HUES48 (cell line): ENCODE data around the gene AMBRA1.

Source experiments
- H3K27ac ChIP-seq: one replicate; pipeline ENCODE4 v1.7.0; 2013; ENCODE audit warnings: low read depth, low read length, inconsistent platforms
- H3K27me3 ChIP-seq: 2 replicates; pipeline ENCODE4 v1.6.1; 2013; ENCODE audit warnings: mild to moderate bottlenecking, low read length; ENCODE audit not compliant: control insufficient read depth, insufficient read depth
- H3K36me3 ChIP-seq: 2 replicates; pipeline ENCODE4 v1.6.1; 2013; ENCODE audit warnings: low read length; ENCODE audit not compliant: control insufficient read depth, insufficient read depth
- H3K4me1 ChIP-seq: 2 replicates; pipeline ENCODE4 v1.6.1; 2013; ENCODE audit warnings: mild to moderate bottlenecking, low read length; ENCODE audit not compliant: control insufficient read depth, insufficient read depth
- H3K4me3 ChIP-seq: 2 replicates; pipeline ENCODE4 v1.5.1; 2013; ENCODE audit warnings: mild to moderate bottlenecking, low read depth, low read length
- H3K9ac ChIP-seq: 2 replicates; pipeline ENCODE4 v1.6.1; 2013; ENCODE audit warnings: mild to moderate bottlenecking, low read depth, low read length, moderate library complexity
- H3K9me3 ChIP-seq: 2 replicates; pipeline ENCODE4 v1.6.1; 2013; ENCODE audit warnings: low read length; ENCODE audit not compliant: control insufficient read depth, insufficient read depth

AMBRA1 gene

GRCh38 chr11:46392421-46393230 lies 201.2 kb downstream of the AMBRA1 start:
- Histone ChIP-seq H3K4me3 (peak overlapping the region; percentile 67), H3K4me1 (peaks cover 24% of the 10 kb centered on the region), H3K9me3 (no peaks in the 10 kb centered on the region), H3K36me3 (peaks cover 17% of the 10 kb centered on the region), H3K9ac (no peak overlapping the region), H3K27ac (no peak overlapping the region), H3K27me3 (peaks cover 50% of the 10 kb centered on the region)

GRCh38 chr11:46391578-46392420 lies 202.0 kb downstream of the AMBRA1 start, which contains the start of gene CHRM4:
Gene CHRM4, minus strand, starts transcription at chr11:46391776. Its CDS starts 5,219 bp downstream, at chr11:46386557.
- H3K9ac ChIP-seq, result no peak within 1 kb of the TSS
- H3K36me3 ChIP-seq, result peaks cover 9% of the 10 kb centered on the region; the same call in 1 of the 2 replicates
- H3K4me3 ChIP-seq, result peak within 1 kb of the TSS; percentile 67
- no peak within 1 kb of the TSS for H3K27ac ChIP-seq
- H3K9me3 ChIP-seq, result no peaks in the 10 kb centered on the region
- peaks cover 24% of the 10 kb centered on the region for H3K4me1 ChIP-seq
- H3K27me3 ChIP-seq, result peaks cover 58% of the 10 kb centered on the region

- H3K4me1 ChIP-seq, result peaks cover 24% of the 10 kb centered on the region
- no peak overlapping the region for H3K9ac ChIP-seq
- 0 out of 2 replicates have a peak, but pooled peaks cover 4% of the 10 kb centered on the region for H3K36me3 ChIP-seq
- H3K9me3 ChIP-seq, result no peaks in the 10 kb centered on the region
- peaks cover 59% of the 10 kb centered on the region for H3K27me3 ChIP-seq
- H3K27ac ChIP-seq, result no peak overlapping the region
- H3K4me3 ChIP-seq, result peak overlapping the region; percentile 67; the same call in 1 of the 2 replicates
Measured at GRCh38 chr11:46391186-46391577, 202.6 kb downstream of the AMBRA1 start.

DNA sequence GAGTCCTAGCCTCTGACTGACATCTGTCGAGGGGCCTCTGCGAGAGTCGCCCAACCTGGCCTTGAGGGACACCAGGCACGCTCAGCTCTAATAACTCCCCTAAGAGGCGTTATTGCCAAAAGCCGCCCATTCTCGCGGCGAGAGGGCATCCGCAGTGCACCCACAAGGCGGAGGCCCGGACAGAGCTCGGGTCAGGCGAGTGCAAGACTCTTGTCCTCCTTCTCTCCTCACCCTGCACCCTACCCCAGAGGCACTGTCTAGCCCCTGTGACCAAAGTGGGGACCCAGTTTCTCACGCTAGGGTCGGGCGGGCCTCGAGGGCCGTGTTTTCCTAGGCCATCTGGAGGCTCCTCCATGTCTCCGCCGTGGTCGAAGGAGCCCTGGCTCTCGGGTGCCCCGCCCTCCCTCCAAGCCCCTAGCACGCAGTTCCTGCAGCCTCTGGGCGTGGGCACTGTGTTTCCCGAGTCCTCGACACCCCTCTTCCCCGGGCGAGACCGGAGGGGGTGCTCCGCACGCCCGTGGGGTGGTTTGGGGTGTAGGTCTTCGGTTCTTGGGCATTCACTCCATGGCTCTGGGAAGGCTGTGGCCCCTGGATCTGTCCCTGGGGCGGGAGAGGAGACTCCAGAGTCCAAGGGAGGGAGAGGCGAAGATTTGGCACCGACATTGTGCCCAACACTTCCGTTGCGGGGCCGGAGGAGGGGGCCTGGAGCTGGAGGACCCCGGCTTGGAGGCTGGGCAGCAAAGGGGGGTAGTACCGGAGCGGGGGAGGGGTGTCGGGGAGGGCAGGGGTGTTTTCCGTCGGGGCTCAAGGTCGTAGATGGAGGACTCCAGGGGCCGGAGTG lies 203.3 kb downstream of the AMBRA1 start:
- Histone ChIP-seq H3K27ac (no peak overlapping the region), H3K36me3 (no peaks in the 10 kb centered on the region), H3K9ac (no peak overlapping the region), H3K4me3 (peak overlapping the region; percentile 65), H3K4me1 (peaks cover 24% of the 10 kb centered on the region), H3K27me3 (peaks cover 63% of the 10 kb centered on the region), H3K9me3 (no peaks in the 10 kb centered on the region)

- no peaks in the 10 kb centered on the region for H3K9me3 ChIP-seq
- H3K4me3 ChIP-seq, result peak overlapping the region; percentile 65
- peak overlapping the region; percentile 11 for H3K27ac ChIP-seq
- H3K4me1 ChIP-seq, result peaks cover 24% of the 10 kb centered on the region
- peaks cover 63% of the 10 kb centered on the region for H3K27me3 ChIP-seq
- no peaks in the 10 kb centered on the region for H3K36me3 ChIP-seq
- no peak overlapping the region for H3K9ac ChIP-seq
Measured at GRCh38 chr11:46389450-46390330, 204.1 kb downstream of the AMBRA1 start.

- H3K27me3 ChIP-seq, result peaks cover 63% of the 10 kb centered on the region
- no peaks in the 10 kb centered on the region for H3K36me3 ChIP-seq
- H3K27ac ChIP-seq, result peak overlapping the region; percentile 11
- no peak overlapping the region for H3K9ac ChIP-seq
- peaks cover 24% of the 10 kb centered on the region for H3K4me1 ChIP-seq
- no peaks in the 10 kb centered on the region for H3K9me3 ChIP-seq
- peak overlapping the region; percentile 65 for H3K4me3 ChIP-seq
Measured at GRCh38 chr11:46388619-46389449, 205.0 kb downstream of the AMBRA1 start.

DNA sequence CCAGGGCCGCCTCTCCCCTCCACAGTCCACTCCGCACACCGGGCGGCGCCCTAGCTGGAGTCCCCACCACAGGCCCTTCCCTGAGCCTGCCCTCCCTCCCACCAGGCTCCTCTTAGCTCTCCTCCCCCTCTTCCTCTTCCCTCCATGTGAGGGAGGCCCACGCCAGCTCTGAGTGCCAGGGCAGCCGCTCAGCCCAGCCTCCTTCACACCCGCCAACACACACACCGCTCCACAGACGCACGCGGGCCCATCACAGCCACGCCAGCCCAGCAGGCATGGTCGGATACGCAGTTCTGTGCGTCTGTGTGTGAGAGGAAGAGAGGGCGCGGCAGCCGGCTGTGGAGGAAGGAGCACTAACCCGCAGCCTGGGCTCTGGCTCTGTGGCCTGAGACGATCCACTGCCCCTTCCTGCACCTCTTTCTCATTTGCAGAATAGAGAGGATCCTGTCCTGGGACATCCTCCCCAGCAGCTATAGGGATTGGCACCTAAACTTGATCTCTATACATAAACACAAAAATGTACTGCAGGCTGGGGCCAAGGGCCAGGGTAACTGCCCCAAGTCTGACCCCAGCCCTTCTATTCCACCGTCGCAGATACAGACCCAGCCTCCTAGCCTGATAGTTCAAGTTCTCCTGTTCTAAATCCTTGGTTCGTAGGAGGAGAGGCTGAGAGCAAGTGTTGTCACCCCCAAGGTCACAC lies 205.8 kb downstream of the AMBRA1 start:
- Histone ChIP-seq H3K27me3 (peaks cover 57% of the 10 kb centered on the region), H3K4me1 (peaks cover 28% of the 10 kb centered on the region), H3K36me3 (peaks cover 4% of the 10 kb centered on the region; the same call in 1 of the 2 replicates), H3K4me3 (no peak overlapping the region), H3K27ac (no peak overlapping the region), H3K9me3 (no peaks in the 10 kb centered on the region), H3K9ac (no peak overlapping the region)

DNA sequence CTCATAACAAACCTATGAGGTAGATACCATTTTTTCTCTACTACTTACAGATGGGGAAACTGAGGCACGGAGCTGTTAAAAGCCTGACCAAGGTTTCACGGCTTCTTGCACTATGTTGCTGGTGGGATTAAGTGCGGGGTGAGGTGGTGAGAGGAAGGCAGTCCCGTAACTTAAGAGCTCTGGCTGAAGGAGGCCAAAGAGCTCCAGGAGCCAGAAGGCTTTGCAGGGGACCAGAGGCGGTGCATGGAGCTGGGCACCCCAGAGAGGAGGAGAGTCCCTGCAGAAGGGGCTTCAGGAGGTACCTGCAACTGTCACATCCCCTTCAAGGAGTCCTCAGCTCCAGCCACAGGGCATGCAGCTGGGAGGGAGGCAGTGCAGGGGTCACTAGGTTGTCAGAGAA lies 206.4 kb downstream of the AMBRA1 start:
- no peak overlapping the region for H3K4me3 ChIP-seq
- H3K27ac ChIP-seq, result no peak overlapping the region
- peaks cover 56% of the 10 kb centered on the region for H3K27me3 ChIP-seq
- H3K9me3 ChIP-seq, result no peaks in the 10 kb centered on the region
- peaks cover 4% of the 10 kb centered on the region; the same call in 1 of the 2 replicates for H3K36me3 ChIP-seq
- peaks cover 34% of the 10 kb centered on the region for H3K4me1 ChIP-seq
- H3K9ac ChIP-seq, result no peak overlapping the region

DNA sequence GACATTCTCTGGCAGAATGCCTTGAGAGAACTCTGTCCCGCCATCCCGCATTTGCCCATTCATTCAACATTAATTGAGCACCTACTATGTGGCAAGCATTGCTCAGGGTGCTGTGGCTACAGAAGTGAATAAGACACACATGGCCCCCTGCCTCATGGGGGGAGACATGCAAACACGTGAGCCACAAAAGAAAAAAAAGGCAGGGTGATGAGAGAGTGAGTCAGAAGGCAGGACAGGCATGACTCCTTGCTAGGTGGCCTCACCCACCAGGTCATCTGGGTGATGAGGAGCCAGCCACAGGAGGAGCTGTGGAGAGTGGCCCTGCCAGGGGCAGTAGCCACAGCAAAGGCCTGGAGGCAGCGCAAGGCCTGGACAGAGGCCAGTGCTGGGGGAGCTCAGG lies 207.1 kb downstream of the AMBRA1 start:
- Histone ChIP-seq H3K4me1 (peaks cover 34% of the 10 kb centered on the region), H3K36me3 (peaks cover 4% of the 10 kb centered on the region; the same call in 1 of the 2 replicates), H3K4me3 (no peak overlapping the region), H3K9ac (no peak overlapping the region), H3K9me3 (no peaks in the 10 kb centered on the region), H3K27ac (no peak overlapping the region), H3K27me3 (peaks cover 52% of the 10 kb centered on the region)
